ENCODE results near the gene SCART1.
"Not testable (repeated sequence)": the region's sequence is repeated elsewhere in the genome, so short reads cannot be mapped to it uniquely, and the experiment has no call there.

The SCART1 gene

DNA sequence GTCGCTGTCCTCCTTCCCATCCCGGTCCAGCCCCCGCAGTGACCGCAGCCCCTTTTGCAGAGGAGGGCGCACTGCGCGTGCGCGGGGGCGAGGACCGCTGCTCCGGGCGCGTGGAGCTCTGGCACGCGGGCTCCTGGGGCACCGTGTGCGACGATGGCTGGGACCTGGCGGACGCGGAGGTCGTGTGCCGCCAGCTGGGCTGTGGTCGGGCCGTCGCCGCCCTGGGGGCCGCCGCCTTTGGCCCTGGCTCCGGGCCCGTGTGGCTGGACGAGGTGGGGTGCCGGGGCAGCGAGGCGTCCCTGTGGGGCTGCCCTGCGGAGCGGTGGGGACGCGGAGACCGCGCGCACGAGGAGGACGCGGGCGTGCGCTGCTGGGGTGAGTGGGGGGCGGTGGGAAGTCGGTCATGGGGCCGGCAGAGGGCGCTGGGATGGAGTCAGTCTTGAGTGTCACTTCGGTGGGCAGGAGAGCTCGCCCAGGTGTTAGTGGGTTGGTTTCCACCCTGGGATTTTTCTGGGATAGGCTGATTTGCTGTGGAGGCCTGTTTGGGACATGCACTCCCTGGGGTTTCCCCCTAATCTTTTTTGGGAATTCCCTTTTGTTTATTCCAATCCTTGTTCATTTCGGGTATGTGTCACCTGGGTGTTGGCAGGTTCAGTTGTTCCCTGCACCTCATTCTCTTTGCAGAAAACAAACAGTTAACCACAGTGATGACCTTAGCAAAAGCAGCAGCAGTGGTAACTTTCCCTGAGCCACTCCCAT is 11.6 kb downstream of the SCART1 start:
- H3K27ac ChIP-seq = no peak overlapping the region
- TF ChIP-seq, protein P1, sequence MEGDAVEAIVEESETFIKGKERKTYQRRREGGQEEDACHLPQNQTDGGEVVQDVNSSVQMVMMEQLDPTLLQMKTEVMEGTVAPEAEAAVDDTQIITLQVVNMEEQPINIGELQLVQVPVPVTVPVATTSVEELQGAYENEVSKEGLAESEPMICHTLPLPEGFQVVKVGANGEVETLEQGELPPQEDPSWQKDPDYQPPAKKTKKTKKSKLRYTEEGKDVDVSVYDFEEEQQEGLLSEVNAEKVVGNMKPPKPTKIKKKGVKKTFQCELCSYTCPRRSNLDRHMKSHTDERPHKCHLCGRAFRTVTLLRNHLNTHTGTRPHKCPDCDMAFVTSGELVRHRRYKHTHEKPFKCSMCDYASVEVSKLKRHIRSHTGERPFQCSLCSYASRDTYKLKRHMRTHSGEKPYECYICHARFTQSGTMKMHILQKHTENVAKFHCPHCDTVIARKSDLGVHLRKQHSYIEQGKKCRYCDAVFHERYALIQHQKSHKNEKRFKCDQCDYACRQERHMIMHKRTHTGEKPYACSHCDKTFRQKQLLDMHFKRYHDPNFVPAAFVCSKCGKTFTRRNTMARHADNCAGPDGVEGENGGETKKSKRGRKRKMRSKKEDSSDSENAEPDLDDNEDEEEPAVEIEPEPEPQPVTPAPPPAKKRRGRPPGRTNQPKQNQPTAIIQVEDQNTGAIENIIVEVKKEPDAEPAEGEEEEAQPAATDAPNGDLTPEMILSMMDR (IDR thresholded peaks at IDR 0.05) = no peak
- no peaks in the 10 kb centered on the region for H3K27me3 ChIP-seq (ENCODE audit: control insufficient read depth, insufficient read depth, low read length)
- H3K36me3 ChIP-seq (ENCODE audit: control insufficient read depth, insufficient read depth, low read length) = no peaks in the 10 kb centered on the region
- H3K4me2 ChIP-seq (ENCODE audit: low read length) = no peak overlapping the region
- no peak overlapping the region for H3K4me3 ChIP-seq (ENCODE audit: low read depth, low read length)
- H3K4me1 ChIP-seq = no peaks in the 10 kb centered on the region
- H3K9ac ChIP-seq = no peak overlapping the region
- H3K9me3 ChIP-seq (ENCODE audit: control insufficient read depth, low read length) = no peaks in the 10 kb centered on the region
- no peak overlapping the region for H2AFZ ChIP-seq
- no peaks in the 10 kb centered on the region for H3K79me2 ChIP-seq

GRCh38 chr10:133465950-133466474 is 12.3 kb downstream of the SCART1 start:
- no peaks in the 10 kb centered on the region for H3K79me2 ChIP-seq
- no peak overlapping the region for H2AFZ ChIP-seq
- H3K4me2 ChIP-seq (ENCODE audit: low read length) = no peak overlapping the region
- TF ChIP-seq, protein P1 (IDR thresholded peaks at IDR 0.05) = no peak
- no peaks in the 10 kb centered on the region for H3K36me3 ChIP-seq (ENCODE audit: control insufficient read depth, insufficient read depth, low read length)
- no peaks in the 10 kb centered on the region for H3K4me1 ChIP-seq
- no peak overlapping the region for H3K9ac ChIP-seq
- no peak overlapping the region for H3K27ac ChIP-seq
- H3K9me3 ChIP-seq (ENCODE audit: control insufficient read depth, low read length) = no peaks in the 10 kb centered on the region
- no peaks in the 10 kb centered on the region for H3K27me3 ChIP-seq (ENCODE audit: control insufficient read depth, insufficient read depth, low read length)
- H3K4me3 ChIP-seq (ENCODE audit: low read depth, low read length) = no peak overlapping the region

GRCh38 chr10:133466683-133467275 is 13.0 kb downstream of the SCART1 start:
- no peak overlapping the region for H3K4me2 ChIP-seq (ENCODE audit: low read length)
- H3K9ac ChIP-seq = no peak overlapping the region
- H3K79me2 ChIP-seq = no peaks in the 10 kb centered on the region
- no peaks in the 10 kb centered on the region for H3K36me3 ChIP-seq (ENCODE audit: control insufficient read depth, insufficient read depth, low read length)
- H3K4me1 ChIP-seq = no peaks in the 10 kb centered on the region
- no peaks in the 10 kb centered on the region for H3K27me3 ChIP-seq (ENCODE audit: control insufficient read depth, insufficient read depth, low read length)
- H2AFZ ChIP-seq = no peak overlapping the region
- H3K9me3 ChIP-seq (ENCODE audit: control insufficient read depth, low read length) = no peaks in the 10 kb centered on the region
- TF ChIP-seq, protein P1 (IDR thresholded peaks at IDR 0.05) = no peak
- H3K4me3 ChIP-seq (ENCODE audit: low read depth, low read length) = no peak overlapping the region
- no peak overlapping the region for H3K27ac ChIP-seq

GRCh38 chr10:133467286-133467911 is 13.7 kb downstream of the SCART1 start:
- H3K4me1 ChIP-seq = no peaks in the 10 kb centered on the region
- TF ChIP-seq, protein P1 (IDR thresholded peaks at IDR 0.05) = no peak
- no peaks in the 10 kb centered on the region for H3K9me3 ChIP-seq (ENCODE audit: control insufficient read depth, low read length)

GRCh38 chr10:133469205-133469604 is 15.5 kb downstream of the SCART1 start:
- H3K9me3 ChIP-seq (ENCODE audit: control insufficient read depth, low read length); H3K9ac ChIP-seq; H3K4me1 ChIP-seq; H3K27me3 ChIP-seq (ENCODE audit: control insufficient read depth, insufficient read depth, low read length); H2AFZ ChIP-seq; H3K79me2 ChIP-seq; H3K4me3 ChIP-seq (ENCODE audit: low read depth, low read length); H3K4me2 ChIP-seq (ENCODE audit: low read length); H3K27ac ChIP-seq; H3K36me3 ChIP-seq (ENCODE audit: control insufficient read depth, insufficient read depth, low read length): not testable (repeated sequence)

More at GRCh38 chr10:133467286-133467911, 13.7 kb downstream of the SCART1 start:
- no peak overlapping the region for H2AFZ ChIP-seq
- no peaks in the 10 kb centered on the region for H3K79me2 ChIP-seq
- H3K4me2 ChIP-seq (ENCODE audit: low read length) = no peak overlapping the region
- no peak overlapping the region for H3K27ac ChIP-seq
- H3K36me3 ChIP-seq (ENCODE audit: control insufficient read depth, insufficient read depth, low read length) = no peaks in the 10 kb centered on the region
- no peak overlapping the region for H3K9ac ChIP-seq
- H3K27me3 ChIP-seq (ENCODE audit: control insufficient read depth, insufficient read depth, low read length) = no peaks in the 10 kb centered on the region
- no peak overlapping the region for H3K4me3 ChIP-seq (ENCODE audit: low read depth, low read length)
